A549 (cell line): ENCODE results near the gene ABCC5. TPM values are rescaled to one million over a fixed set of nuclear protein-coding genes. Genes with fewer than 3 reads are reported as not detected.

ENCODE experiments used
- ATAC-seq, 2 experiments: fragments of 200-7000 bp in 1 of 2; fragments of >200 bp in 1 of 2; cut with Nextera tagmentation in 1 of 2; cut with Tn5 transposase in 1 of 2; 3 replicates each; pipeline versions ENCODE4 v1.8.0 to v1.9.1; 2018 to 2020; ENCODE audit warnings: mild to moderate bottlenecking in 1 of 2, moderate library complexity in 1 of 2
- CTCF ChIA-PET: fragments of 300-600 bp; sonication (Branson Sonifier 250); formaldehyde crosslinking; extraction: SDS; loops from one replicate; lab custom pipeline; 2021; ENCODE audit warnings: antibody characterized with exemption, inconsistent platforms; lab: Yijun Ruan, JAX
- POLR2A ChIA-PET: fragments of 350-600 bp; formaldehyde crosslinking; extraction: SDS; loops from one replicate; lab custom pipeline; 2021; ENCODE audit warnings: antibody characterized with exemption, inconsistent platforms; lab: Yijun Ruan, JAX
- DNase-seq, 2 experiments: peaks; one replicate each; pipeline versions ENCODE4 v3.0.0 to v3.0.0-alpha.2; 2011 to 2016; ENCODE audit warnings: low read depth in 1 of 2, low spot score in 1 of 2
- FAIRE-seq: peaks from 2 replicates; lab custom pipeline; 2011; peaks lifted over from hg19 to GRCh38; lab: Jason Lieb, UNC
- H3K27ac ChIP-seq, 2 experiments: fragments of >200 bp; sonication (Bioruptor Twin); formaldehyde crosslinking; 3 replicates each; pipeline ENCODE4 v1.5.1; 2016 to 2017
- H3K4me1 ChIP-seq: fragments of >200 bp; sonication (Bioruptor Twin); formaldehyde crosslinking; 3 replicates; pipeline ENCODE4 v1.6.1; 2016
- H3K4me2 ChIP-seq: fragments of >200 bp; sonication (Bioruptor Twin); formaldehyde crosslinking; 3 replicates; pipeline ENCODE4 v1.6.1; 2016
- H3K4me3 ChIP-seq: fragments of >200 bp; sonication (Bioruptor Twin); formaldehyde crosslinking; 3 replicates; pipeline ENCODE4 v1.5.1; 2016
- H3K9me3 ChIP-seq: fragments of >200 bp; sonication (Bioruptor Twin); formaldehyde crosslinking; 3 replicates; pipeline ENCODE4 v1.6.1; 2016
- ATOH8 ChIP-seq: fragments of 250-450 bp; sonication (Bioruptor Pico); IDR thresholded peaks from 2 replicates; pipeline ENCODE4 v1.5.0; 2020; ENCODE audit warnings: low read depth, mild to moderate bottlenecking, moderate library complexity
- BHLHE40 ChIP-seq: IDR thresholded peaks from 2 replicates; pipeline ENCODE4 v1.6.1; 2012; ENCODE audit warnings: low read depth, low read length, inconsistent platforms
- CBX8 ChIP-seq: fragments of 200-600 bp; sonication (generic); IDR thresholded peaks from 2 replicates; pipeline ENCODE4 v1.6.1; 2016
- EHF ChIP-seq: fragments of 250-450 bp; sonication (Bioruptor Pico); IDR thresholded peaks from 2 replicates; pipeline ENCODE4 v1.5.0; 2020; ENCODE audit warnings: mild to moderate bottlenecking
- ELK1 ChIP-seq: fragments of 150-350 bp; IDR thresholded peaks from 2 replicates; pipeline ENCODE4 v1.6.1; 2014; ENCODE audit warnings: low read depth, mild to moderate bottlenecking, low read length
- EP300 ChIP-seq, 2 experiments: fragments of >200 bp; sonication (Bioruptor Twin); formaldehyde crosslinking; IDR thresholded peaks; 2 replicates in 1 of 2; 3 replicates in 1 of 2; pipeline ENCODE4 v1.6.1; 2016 to 2017
- FOXS1 ChIP-seq: fragments of 250-450 bp; sonication (Bioruptor Pico); IDR thresholded peaks from 2 replicates; pipeline ENCODE4 v1.5.0; 2020; ENCODE audit warnings: mild to moderate bottlenecking, moderate library complexity
- HDAC2 ChIP-seq: fragments of 200-600 bp; sonication (generic); IDR thresholded peaks from 2 replicates; pipeline ENCODE4 v1.6.1; 2016
- HES2 ChIP-seq: fragments of >200 bp; sonication (Bioruptor Twin); formaldehyde crosslinking; IDR thresholded peaks from 2 replicates; pipeline ENCODE4 v1.6.1; 2016
- HOXB13 ChIP-seq: fragments of 250-450 bp; sonication (Bioruptor Pico); IDR thresholded peaks from 2 replicates; pipeline ENCODE4 v1.5.0; 2020; ENCODE audit warnings: low read depth, mild to moderate bottlenecking, moderate library complexity
- HOXB5 ChIP-seq: fragments of 250-450 bp; sonication (Bioruptor Pico); IDR thresholded peaks from 2 replicates; pipeline ENCODE4 v1.5.0; 2020; ENCODE audit warnings: mild to moderate bottlenecking, moderate library complexity
- JUN ChIP-seq, 2 experiments: fragments of >200 bp; sonication (Bioruptor Twin); formaldehyde crosslinking; IDR thresholded peaks; 2 replicates in 1 of 2; 3 replicates in 1 of 2; pipeline ENCODE4 v1.6.1; 2016 to 2017
- KDM1A ChIP-seq: fragments of 200-600 bp; sonication (generic); IDR thresholded peaks from 2 replicates; pipeline ENCODE4 v1.6.1; 2016; ENCODE audit warnings: low read depth, mild to moderate bottlenecking
- KDM5A ChIP-seq: fragments of 200-600 bp; sonication (generic); IDR thresholded peaks from 2 replicates; pipeline ENCODE4 v1.6.1; 2016; ENCODE audit warnings: antibody characterized with exemption, mild to moderate bottlenecking
- MYC ChIP-seq: IDR thresholded peaks from 2 replicates; pipeline ENCODE4 v1.6.1; 2012; ENCODE audit warnings: mild to moderate bottlenecking, inconsistent platforms, low read length, improper control_type of control experiment, borderline replicate concordance
- PHF8 ChIP-seq: fragments of 200-600 bp; sonication (generic); IDR thresholded peaks from 2 replicates; pipeline ENCODE4 v1.6.1; 2016; ENCODE audit warnings: low read depth, mild to moderate bottlenecking, antibody characterized with exemption, moderate library complexity, borderline replicate concordance
- POLR2AphosphoS2 ChIP-seq: conservative IDR thresholded peaks from 2 replicates; pipeline ENCODE4 v1.6.1; 2012; ENCODE audit warnings: low read length, improper control_type of control experiment, inconsistent platforms
- RARB ChIP-seq: fragments of 250-450 bp; sonication (Bioruptor Pico); IDR thresholded peaks from 2 replicates; pipeline ENCODE4 v1.8.0; 2021; ENCODE audit warnings: mild to moderate bottlenecking, moderate library complexity
- REST ChIP-seq: fragments of 200-600 bp; sonication (generic); IDR thresholded peaks from 2 replicates; pipeline ENCODE4 v1.6.1; 2016; ENCODE audit warnings: antibody characterized with exemption, mild to moderate bottlenecking, moderate library complexity
- RFX5 ChIP-seq: fragments of 450-650 bp; IDR thresholded peaks from 2 replicates; pipeline ENCODE4 v1.7.1; 2014; ENCODE audit warnings: antibody characterized with exemption, mild to moderate bottlenecking, moderate library complexity
- RNF2 ChIP-seq: fragments of 200-600 bp; sonication (generic); IDR thresholded peaks from 2 replicates; pipeline ENCODE4 v1.6.1; 2016; ENCODE audit warnings: low read depth, mild to moderate bottlenecking, antibody characterized with exemption, moderate library complexity, borderline replicate concordance
- SMC3 ChIP-seq: fragments of >200 bp; sonication (Bioruptor Twin); formaldehyde crosslinking; IDR thresholded peaks from 3 replicates; pipeline ENCODE4 v1.6.1; 2018; ENCODE audit warnings: inconsistent platforms
- ZC3H11A ChIP-seq: fragments of 450-650 bp; IDR thresholded peaks from 2 replicates; pipeline ENCODE4 v1.6.1; 2014; ENCODE audit warnings: antibody characterized with exemption, mild to moderate bottlenecking
- ZSCAN20 ChIP-seq: fragments of 250-450 bp; sonication (Bioruptor Pico); IDR thresholded peaks from 2 replicates; pipeline ENCODE4 v1.8.0; 2022; ENCODE audit warnings: mild to moderate bottlenecking, moderate library complexity
- WGBS: methylation state at CpG from one replicate; pipeline ENCODE4 v1.1.6; 2017; ENCODE audit errors: missing lambda C conversion rate; 5-methylcytosine and 5-hydroxymethylcytosine counted together
- polyA plus RNA-seq, 4 experiments: library from polyadenylated mRNA; depleted of rRNA in 3 of 4; stranded (reverse); fragments of >200 nt; fragmentation: RNase III in 1 of 4; extraction: RNeasy Plus Mini Kit Qiagen cat#74134 plus additional on column Dnase treatment in 1 of 4; gene quantifications; 2 replicates in 3 of 4; 3 replicates in 1 of 4; pipeline ENCODE4 v1.2.3, GENCODE V29; 2011 to 2017

ABCC5 gene
- polyA plus RNA-seq, 2 of the 4 experiments (the other 2 are of a cell fraction): 14.2 to 20.7 TPM

GRCh38 chr3:183924543-183924942 lies 93.1 kb downstream of the ABCC5 start (continued):
- TF ChIP-seq CBX8 (no peak), FOXS1 (CRISPR knock-in tag) (no peak), HOXB5 (CRISPR knock-in tag) (no peak), KDM1A (no peak), BHLHE40 (no peak)

- TF ChIP-seq SMC3: no peak
- TF ChIP-seq RFX5: no peak
- TF ChIP-seq ZC3H11A: no peak
- POLR2A ChIA-PET: no interaction called here
- Histone ChIP-seq H3K27ac (no peak overlapping the region), H3K9me3 (no peaks in the 10 kb centered on the region), H3K4me1 (peaks cover 20% of the 10 kb centered on the region), H3K4me2 (no peak overlapping the region), H3K4me3 (no peak overlapping the region)
- CTCF ChIA-PET: no interaction called here
- no peak for DNase-seq
- no peak for ATAC-seq
- 98% methylated on average over 4 of the region's 4 CpGs for WGBS
- no peak for FAIRE-seq
These were observed 95.3 kb downstream of the ABCC5 start for GRCh38 chr3:183922421-183922820.

- TF ChIP-seq REST: no peak
- TF ChIP-seq EP300 (IDR thresholded peaks at IDR 0.05): no peak
- no peak for TF ChIP-seq ELK1
- no peak for TF ChIP-seq ATOH8 (CRISPR knock-in tag)
- no peak for TF ChIP-seq MYC
- TF ChIP-seq HOXB13 (CRISPR knock-in tag): no peak
- TF ChIP-seq KDM5A: no peak
- TF ChIP-seq CBX8: no peak
- TF ChIP-seq ZSCAN20 (CRISPR knock-in tag): no peak
- no peak for TF ChIP-seq PHF8
- DNase-seq (no peak), ATAC-seq (no peak), FAIRE-seq (no peak)
- ChIA-PET CTCF (no interaction called here), POLR2A (no interaction called here)
- no peak overlapping the region for H3K27ac ChIP-seq
- H3K9me3 ChIP-seq: no peaks in the 10 kb centered on the region
- H3K4me1 ChIP-seq: peaks cover 20% of the 10 kb centered on the region
- no peak overlapping the region for H3K4me3 ChIP-seq
- WGBS: 89% methylated on average over 15 of the region's 15 CpGs
- no peak overlapping the region for H3K4me2 ChIP-seq
These were observed 96.6 kb downstream of the ABCC5 start for GRCh38 chr3:183921096-183921495.

GRCh38 chr3:183920416-183920815 lies 97.3 kb downstream of the ABCC5 start:
- H3K9me3 ChIP-seq: no peaks in the 10 kb centered on the region
- ChIA-PET POLR2A (no interaction called here), CTCF (no interaction called here)
- no peak overlapping the region for H3K4me2 ChIP-seq
- no peak overlapping the region for H3K4me3 ChIP-seq
- TF ChIP-seq RARB (CRISPR knock-in tag): no peak
- no peak for TF ChIP-seq CBX8
- TF ChIP-seq HDAC2: no peak
- no peak for TF ChIP-seq EHF
- no peak for TF ChIP-seq RNF2
- TF ChIP-seq ATOH8 (CRISPR knock-in tag): no peak
- no peak for TF ChIP-seq POLR2AphosphoS2
- TF ChIP-seq JUN (IDR thresholded peaks at IDR 0.05): no peak
- TF ChIP-seq SMC3: no peak
- no peak for TF ChIP-seq HES2
- WGBS: 92% methylated on average over 9 of the region's 14 CpGs
- ATAC-seq: no peak
- no peak for DNase-seq
- no peak overlapping the region for H3K27ac ChIP-seq
- FAIRE-seq: no peak
- peaks cover 17% of the 10 kb centered on the region for H3K4me1 ChIP-seq
